Activated T-helper 9 cell treated with anti-CD3 and anti-CD28 coated beads, Interleukin-2, amount 50 U/mL, for 16 hours (primary cell): ENCODE results near the gene IL22RA1.

Source experiments
- DNase-seq: peaks from one replicate; pipeline ENCODE4 v3.0.0-alpha.2; 2020; ENCODE audit warnings: low read depth

Gene IL22RA1

DNA sequence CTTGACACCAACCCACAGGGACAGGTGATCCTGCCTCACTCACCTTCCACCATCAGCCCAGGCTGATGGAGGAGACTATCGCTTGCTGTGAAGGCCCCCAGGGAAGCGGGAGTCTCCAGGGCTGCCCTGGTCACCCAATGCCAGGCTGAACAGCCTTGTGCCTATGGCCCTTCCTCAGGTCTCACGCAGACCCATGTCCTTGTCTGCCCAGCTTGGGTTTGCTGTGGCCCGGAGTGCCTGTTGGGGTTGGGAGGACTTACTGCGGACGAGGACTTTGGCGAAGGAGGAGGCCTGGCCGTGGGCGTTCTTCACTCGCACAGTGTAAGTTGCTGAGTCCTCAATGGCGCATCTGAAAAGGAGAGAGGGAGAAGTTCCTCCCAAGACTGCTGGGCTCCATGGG is 45.3 kb downstream of the IL22RA1 start:
- DNase-seq: no peak

DNA sequence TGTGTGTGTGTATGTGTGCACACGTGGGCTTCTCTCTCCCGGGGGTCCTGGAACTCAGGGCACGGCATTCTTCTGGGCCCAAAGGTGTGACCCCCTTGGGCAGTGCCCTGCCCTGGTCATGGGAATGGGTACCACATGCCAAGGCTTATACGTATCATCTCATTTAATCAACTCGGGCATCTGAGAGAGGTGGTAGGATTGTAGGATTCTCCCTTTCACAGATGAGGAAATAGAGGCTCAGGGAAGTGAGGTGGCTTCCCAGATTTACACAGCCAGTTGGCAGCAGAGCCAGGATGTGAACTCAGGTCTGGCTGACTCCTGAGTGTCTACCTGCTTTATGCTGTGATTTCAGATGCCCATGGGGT is 46.2 kb downstream of the IL22RA1 start:
- DNase-seq: no peak

DNA sequence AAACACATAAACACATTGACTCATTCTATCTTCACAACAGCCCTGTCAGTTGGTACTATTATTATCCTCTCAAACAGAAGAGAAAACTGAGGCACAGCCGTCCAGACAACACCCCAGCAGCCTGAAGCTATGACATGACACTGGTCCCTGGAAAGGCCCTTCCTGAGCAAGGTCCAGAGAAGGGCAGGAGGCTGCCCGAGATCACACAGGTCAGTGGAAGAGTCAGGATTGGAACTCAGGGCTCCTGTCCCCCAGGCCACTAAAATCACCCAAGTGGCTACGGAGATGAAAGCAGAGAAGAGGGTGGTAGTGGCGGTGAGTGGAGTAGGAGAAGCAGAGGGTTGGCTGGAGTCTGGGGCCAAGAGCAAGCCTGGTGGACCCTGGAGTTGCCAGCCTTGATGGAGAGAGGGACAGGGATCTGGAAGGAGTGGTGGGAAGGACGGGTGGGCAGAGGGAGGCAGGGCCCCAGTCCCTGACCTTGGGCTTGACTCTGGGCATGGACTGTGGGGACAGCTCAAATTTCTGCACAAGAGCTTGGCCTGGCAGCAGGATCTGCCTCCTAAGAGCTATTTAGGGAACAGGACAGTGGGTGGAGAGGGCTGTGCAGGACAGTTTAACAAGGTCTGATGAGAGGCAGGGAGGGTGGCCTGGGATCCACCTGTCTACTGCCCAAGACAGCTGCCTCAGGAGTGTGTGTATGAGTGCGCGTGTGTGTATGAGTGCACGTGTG is 46.8 kb downstream of the IL22RA1 start:
- DNase-seq: no peak

DNA sequence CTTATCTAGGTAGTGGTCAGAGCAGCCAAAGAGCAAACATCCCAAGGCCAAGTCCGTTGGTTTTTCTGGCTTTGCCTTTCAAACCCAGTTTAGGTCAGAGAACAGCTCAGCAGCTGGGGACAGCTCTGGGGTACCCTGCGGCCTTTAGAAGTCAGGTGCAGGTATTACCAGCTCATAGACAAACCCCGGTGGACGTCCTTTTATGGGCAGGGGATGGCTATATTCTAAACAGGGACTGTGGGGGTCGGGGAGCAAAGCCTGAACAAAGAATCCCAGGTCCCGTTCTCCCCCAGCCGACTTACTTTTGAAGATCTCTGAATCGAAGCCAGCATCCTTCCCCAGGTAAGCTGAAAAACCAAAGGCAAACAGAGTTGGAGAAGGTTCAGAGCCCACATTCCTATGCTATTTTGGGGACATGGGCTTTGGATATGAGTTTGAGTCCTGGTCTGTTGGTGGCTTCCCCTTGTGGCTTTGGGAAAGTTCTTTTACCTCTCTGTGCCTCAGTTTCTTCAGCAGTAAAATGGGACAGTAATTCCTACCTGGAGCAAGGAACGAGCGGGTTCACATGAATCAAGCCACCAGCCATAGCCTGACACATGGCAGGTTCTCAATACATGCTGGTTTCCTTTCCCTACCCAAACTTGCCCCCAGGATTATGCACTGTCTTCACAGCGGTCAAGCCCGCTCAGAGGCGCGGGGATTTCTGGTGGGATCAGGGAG is 47.6 kb downstream of the IL22RA1 start:
- no peak for DNase-seq

DNA sequence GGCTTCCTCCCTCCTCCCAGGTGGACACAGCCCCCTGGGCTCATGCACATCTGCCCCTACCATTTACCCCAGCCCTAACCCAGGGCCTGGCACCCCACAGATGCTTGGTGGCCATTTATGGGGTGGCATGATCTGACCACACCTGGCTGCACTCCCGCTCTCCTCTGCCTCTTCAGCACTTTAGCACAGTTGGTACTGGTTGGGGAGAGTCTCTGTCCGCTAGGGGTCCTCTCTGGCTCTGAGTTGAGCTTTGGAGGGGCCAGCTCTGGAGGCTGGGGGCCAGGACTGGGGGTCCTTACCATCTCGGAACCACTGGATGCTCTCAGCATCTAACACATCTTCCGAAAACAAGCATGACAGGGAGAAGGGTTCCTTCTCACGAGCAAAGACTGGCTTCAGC is 48.4 kb downstream of the IL22RA1 start:
- no peak for DNase-seq

DNA sequence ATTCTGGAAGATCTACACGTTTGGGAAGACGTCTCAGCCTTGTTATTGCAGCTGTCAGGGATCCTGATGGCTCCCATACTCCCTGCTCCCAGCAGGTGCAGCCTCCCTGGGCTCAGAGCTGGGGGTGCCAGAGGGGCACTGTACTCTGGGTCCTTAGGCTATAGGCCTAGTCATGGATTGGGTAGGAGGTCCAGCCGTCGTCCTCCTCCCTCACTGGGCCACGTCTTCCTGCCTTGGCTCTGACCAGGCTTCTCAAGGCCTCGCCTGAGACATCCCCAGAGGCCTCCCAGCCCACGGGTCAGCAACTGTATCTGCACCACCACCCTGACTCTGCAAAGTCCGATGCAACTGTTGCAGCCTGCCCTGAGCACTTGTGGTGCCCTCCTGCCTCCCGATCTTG is 49.2 kb downstream of the IL22RA1 start:
- DNase-seq: no peak

DNA sequence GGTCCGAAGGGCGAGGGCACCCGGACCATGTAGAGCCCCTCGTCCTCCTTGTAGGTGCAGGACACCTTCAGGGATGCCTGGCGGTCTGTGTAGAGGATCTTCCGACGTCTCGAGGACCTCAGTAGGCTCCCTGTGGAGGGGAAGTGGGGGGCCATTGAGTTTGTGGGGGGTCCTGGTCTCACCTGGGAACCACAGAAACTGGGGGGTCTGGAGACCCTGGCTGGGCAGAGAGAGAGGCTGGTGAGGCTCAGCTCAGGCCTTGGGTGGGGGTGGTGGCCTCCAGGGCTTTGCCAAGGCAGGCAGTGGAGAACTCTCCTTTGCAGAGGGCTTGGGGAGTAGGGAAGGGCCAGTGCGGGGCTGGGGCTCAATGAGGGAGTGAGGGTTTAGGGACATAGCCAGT is 50.0 kb downstream of the IL22RA1 start:
- DNase-seq: no peak

DNA sequence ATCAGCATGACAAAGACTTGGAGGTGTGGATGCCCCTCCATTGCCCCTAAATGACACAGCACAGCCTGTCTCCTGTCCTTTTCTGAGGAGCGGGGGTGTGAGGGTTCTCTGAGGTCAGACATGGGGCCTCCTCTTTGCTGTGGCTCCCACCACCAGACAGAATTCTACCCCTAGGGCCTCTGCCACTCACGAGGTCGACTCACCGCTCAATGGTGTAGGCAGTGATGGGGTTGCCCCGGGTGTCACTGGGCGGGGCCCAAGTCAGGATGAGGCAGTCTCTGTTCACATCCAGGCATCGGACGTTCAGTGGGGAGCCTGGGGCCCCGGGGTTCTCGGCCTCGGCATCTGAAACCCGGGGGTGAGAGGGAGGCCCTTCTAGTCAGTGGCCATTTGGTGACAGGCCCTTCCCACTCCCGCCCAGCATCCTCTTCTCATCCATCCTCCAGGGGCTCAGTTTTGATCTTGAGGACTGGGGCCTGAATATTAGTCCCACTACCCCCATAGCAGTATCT is 50.9 kb downstream of the IL22RA1 start:
- no peak for DNase-seq

DNA sequence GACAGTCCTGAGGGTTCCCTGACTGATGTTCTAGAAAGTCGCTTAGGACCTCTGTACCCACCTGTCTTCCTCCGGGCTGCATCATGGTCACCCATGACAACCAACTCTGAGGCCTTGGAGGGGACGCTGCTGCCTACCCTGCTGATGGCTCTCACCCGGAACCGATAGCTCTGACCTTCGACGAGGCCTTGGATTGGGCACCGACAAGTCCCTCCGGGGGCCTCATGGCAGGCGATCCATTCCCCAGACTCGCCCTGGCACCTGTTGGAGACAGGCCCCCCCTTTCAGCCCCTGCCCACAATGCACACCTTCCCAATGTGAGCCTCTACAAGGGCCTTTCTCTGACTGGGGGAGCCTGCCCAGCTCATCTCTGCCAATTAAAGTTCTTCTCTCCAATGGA is 52.2 kb downstream of the IL22RA1 start:
- no peak for DNase-seq

DNA sequence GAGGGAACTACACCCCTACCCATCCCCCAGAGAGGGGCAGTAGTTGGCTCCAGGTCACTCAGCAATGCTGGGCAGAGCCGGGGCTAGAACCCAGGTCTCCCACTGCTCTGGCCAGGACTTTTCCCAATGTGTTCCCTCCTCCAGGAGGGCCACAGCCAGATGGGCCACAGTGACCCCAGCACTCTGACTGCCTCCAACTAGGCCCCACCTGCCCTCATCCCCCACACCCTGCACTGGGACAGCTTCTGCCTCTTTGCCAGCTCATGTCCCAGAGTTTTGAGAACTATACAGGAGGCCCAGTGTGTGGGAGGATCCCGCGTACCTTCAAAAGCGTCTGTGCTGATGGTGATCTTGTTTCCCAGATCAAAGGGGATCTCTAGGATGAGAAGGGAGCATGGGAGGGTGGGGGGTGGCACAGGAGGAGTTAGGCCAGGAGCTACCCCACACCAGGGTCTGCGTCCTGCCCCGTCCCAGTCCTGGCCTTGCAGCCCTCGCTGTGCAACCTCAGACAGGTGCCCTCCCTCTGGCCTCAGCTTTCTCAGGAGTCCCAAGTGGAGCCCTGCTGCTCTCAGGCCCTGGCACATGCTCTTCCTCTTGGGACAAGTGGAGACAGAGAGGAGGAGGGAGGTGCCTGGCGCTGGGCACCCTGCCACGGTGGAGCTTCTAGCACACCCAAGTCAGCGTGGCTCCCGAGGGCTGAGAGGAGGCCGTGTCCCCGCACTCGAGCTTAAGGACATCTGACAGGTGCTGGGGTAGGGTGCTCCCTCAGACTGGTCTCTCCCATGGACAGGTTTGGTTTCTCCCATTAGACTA is 53.0 kb downstream of the IL22RA1 start:
- DNase-seq: no peak

DNA sequence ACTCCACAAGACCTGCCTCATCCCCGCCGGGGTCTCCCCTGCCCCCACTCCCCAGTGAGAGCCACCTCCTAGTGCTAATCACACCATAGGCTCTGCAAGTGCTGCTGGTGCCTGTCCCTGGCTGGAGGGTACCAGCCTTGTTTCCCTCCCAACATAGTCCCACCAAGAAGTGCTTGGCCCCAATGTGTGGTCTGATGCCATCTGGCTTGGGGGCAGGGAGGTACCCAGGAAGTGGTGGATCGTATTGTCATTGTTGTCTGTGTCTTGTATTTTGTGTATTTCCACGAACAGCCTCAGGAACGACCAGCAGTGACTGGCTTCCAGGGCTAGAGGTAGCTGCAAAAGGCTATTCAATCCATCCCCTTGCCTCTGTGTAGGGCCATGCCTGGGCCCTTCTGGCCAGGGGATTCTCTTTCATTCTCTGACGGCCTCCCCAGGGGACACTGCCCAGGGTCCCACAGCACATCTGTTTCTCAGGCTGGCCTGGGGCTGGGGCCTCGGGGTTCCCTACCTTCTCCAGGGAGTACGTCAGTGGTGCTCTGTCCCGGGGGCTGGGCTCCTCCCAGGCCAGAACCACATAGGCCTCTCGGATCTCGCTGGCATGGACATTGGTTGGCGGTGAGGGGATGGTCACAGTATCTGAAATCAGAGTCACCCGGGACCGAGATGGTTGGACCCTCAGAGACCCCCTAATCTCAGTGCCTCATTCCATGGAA is 53.8 kb downstream of the IL22RA1 start:
- DNase-seq: no peak

DNA sequence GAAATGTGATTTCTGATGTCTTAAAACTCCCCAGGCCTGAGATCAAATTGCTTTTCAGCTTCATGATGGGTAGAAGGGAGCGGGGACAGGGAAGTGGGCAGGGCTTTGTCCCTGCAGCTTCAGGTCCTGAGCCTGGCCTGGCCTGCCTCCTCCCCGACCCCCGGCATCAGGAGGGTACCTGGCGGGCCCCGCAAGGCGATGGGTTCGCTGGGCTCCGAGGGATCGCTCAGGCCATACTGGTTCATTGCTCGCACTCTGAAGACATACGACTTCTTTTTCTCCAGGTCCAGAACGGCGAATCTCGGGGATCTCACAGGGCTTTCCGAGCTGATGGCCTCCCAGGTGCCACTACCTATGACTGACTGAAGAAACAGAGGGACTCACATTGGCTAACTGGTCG is 56.5 kb downstream of the IL22RA1 start:
- DNase-seq: no peak

DNA sequence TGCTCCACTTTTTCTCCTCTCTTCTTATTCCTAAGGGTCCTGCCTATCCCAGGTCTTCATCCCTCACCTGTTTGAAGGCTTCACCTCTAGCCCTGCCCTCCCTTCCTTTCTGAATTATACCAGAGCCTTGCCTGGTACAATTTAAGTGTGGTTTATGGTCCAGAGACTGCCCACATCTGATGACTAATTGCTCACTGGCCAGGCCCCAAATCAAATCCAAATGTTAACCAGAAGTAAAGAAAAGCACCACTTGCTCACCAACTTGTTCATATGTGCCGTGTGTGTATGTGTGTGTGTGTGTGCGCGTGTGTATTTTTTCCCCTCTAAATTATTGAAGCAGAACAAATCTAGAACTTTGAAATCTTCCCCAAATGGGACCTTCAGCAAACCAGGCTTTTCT is 57.4 kb downstream of the IL22RA1 start:
- no peak for DNase-seq

DNA sequence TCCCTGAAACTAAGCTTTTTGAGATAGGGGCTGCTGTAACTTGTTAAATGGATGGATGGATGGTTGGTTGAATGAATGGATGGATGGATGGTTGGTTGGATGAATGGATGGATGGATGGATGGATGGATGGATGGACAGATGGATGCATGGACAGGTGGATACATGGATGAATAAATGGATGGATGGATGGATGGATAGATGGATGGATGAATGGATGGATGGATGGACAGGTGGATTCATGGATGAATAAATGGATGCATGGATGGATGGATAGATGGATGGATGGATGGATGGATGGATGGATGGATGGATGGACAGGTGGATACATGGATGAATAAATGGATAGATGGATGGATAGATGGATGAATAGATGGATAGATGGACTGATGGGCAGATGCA is 57.9 kb downstream of the IL22RA1 start:
- no peak for DNase-seq

DNA sequence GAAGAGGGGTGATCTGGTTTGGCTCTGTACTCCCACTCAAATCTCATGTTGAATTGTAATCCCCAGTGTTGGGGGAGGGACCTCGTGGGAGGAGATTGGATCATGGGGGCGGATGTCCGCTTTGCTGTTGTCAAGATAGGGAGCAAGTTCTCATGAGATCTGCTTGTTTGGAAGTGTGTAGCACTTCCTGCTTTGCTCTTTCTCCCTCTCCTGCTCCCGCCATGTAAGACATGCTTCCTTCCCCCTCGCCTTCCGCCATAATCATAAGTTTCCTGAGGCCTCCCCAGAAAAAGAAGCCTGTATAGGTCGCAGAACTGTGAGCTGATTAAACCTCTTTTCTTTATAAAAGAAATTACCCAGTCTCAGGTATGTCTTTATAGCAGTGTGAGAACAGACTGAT is 58.9 kb downstream of the IL22RA1 start:
- DNase-seq: no peak

DNA sequence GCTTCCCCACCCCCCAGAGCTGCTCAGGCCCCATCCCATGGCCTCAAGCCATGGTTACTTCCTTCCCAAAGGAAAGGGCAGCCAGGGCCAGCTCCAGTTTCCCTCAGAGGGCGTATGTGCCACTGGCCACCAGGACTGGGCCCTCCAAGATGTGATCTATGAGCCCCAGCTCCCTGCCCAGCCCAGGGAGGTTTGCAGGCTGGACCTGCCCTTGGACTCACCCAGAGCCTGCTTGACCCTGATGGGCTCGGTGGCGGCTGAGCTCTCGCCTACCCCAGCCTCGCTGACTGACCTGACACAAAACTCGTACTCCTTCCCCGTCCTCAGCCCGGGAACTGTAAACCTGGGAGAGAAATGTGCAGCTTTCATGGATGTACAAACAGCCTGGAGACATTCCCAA is 60.6 kb downstream of the IL22RA1 start:
- no peak for DNase-seq

DNA sequence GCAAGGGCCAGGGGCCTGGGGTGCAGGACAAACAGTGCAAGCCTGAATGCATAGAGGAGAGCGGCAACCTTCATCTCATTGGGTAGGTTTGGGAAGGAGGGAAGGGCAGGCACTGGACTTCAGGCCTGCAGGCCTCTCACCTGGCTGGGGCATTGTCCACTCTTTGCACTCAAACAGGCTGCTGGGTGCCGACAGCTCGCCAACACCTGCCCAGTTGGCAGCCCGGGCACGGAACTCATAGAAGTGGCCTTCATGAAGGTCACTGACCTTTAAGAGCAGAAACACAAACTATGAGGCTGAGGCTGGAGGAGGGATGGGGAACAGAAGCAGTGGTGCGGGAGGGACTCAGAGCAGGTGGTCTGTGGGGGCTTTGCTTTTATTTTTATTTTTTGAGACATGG is 61.8 kb downstream of the IL22RA1 start:
- no peak for DNase-seq

DNA sequence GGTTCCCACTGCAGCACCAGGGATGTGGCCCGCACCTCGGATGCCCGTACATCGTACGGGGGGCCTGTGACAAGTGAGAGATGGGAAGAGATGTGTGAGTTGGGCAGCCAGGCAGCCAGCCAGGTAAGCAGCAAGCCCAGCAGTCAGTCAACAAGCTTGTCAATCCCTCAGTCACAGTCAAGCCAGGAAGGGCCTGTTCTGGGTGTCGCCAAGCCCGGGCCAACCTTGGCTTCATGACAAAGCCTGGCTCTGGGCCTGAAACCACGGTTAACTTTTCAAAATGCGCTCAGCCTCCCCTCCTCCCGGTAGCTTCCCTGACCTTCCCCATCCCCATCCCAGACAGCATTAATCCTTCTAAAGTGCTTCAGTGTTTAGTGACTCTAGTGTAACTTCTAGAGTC is 62.8 kb downstream of the IL22RA1 start:
- no peak for DNase-seq

DNA sequence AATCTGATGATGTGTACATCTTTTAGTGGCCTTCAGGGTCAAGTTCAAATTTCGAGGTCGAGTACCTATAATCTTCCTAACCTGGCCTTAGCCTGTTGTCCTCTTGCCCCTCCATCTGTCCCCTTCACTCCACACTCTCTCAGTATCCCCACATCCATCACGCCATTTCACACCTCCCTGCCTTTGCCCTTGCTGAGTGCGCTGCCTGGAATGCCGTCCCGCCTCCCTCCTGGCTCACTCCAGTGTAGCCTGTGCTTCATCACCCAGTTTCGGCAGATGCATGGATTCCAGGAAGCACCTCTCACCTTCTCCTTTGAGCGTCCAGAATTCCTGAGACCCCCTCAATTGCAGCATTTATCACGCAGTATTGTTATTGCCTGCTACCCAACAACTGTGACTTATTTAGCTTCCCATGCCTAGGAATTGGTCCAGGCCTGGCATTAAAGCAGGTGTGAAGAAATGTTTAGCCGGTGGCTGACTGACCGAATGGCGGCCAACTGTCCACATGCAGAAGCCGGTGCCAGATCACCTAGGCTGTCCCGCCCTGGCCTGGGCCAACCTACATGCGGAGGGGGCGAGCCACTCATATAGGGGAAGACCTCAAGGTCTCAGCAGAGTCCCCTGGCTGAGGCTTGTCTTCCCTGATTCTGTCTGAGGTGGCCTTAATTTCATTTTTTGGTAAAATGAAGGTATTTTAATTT is 65.5 kb downstream of the IL22RA1 start:
- no peak for DNase-seq

DNA sequence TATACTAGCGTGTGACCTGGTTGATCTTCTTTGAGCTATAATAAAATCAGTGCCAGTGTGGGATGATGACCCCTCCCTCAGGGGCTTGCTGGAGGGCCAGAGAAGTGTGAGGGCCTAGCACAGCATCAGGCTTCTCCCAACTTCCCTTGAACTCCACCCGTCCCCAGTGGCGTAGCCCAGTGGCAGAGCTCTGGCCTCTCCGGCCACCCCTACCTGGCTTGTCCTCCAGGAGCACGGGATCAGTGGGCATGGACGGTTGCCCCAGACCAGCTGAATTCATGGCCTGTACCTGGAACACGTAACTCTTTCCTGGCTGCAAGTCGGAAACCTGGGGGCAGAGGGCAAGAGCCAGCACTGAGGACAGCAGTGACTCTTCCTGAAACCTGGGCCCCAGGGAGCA is 67.0 kb downstream of the IL22RA1 start:
- DNase-seq: no peak

DNA sequence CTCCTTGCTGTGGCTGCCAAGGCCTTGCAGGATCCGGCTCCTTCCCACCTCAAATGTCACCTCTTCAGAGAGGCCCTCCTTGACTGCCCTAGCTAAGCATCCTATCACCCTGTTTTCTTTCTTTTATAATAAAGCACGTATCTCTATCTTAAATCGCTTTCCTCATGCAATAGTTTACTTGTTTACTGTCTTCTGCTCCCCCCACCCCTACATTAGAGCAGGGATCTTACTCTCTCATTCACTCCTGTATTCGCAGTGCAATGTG is 67.4 kb downstream of the IL22RA1 start:
- DNase-seq: no peak
